ENCODE measurements around the gene HAUS3.
"Not testable (repeated sequence)": the region's sequence is repeated elsewhere in the genome, so short reads cannot be mapped to it uniquely, and the experiment has no call there.

HAUS3 gene

DNA sequence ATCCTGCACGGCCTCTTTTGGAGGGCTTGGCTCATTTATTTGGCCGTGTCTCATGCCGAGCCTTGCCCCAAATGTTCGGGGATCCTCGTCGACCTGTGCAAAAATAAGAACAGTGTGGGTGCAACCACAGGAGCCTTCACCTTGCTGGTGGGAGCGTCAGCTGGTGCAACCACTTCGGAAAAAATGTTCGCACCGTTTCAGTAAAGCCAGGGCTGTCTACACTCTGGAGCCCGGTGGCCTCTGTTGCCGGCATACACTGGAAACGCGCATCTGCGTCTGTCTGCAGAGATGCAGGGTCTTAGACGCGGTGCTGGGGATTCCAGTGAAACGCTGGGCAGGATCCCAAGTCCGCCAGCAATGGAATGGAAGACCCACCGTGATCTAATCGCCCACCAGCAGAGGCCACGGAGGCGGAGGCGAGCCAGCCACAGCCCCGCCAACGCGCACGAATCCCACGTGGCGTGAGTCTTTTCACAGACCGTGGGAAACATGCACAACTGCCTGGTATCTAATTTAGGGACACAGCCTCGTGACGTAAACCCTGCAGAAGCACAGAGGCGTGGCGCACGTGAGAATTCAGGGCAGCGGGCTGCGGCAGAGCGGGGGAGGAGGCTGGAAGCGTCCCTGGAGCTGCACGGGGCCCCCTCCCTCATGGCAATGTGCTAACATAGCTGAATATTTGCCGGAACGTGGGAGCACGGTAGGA lies 33.8 kb upstream of the HAUS3 start:
- no peak for DNase-seq (ENCODE audit: low read depth)

DNA sequence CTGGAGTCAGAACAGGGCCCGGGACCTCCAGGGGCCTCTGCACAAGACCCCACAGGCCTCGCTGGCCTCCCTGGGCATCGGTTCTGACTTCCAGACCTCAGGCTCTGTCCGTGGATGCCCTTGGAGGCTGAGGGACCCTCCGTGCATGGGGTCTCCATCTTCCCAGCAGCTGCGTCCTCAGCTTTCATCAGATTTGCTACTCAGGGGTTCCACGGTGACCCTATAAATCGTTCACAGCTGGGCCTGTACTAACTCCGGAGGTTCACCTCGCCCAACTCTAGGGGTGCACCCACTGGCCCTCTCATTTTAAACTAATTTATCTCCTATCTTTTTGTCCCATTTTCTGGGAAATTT lies 33.1 kb upstream of the HAUS3 start:
- DNase-seq (ENCODE audit: low read depth) = not testable (repeated sequence)

DNA sequence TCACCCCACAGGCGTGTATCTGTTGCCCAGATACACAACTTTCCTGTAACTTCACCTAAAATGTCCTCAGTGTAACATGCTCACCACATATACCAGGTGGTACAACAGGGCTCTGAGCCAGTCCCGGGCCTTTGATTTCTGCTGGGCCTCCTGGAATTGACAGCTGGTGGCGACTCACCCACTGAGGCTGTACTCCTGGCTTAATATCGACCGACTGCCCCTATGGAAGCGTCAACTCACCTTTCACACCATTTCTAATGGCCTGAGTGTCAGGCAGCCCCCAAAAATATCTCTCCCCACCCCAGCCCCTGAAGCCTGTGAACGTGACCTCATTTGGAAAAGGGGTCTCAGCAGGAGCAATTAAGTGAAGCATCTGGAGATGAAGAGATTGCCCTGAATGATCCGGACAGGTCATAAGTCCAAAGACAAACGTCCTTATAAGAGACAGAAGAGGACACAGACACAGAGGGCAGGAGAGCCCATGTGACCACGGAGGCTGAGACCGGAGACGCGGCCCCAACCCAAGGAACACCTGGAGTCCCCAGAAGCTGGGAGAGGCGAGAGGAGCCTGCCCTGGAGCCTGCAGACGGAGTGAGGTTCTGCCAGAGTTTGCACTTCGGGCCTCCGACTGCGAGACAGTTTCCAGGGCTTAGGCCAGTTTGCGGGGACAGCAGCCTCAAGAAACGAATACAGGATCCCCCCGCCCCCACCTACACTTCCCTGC lies 32.6 kb upstream of the HAUS3 start:
- no peak for DNase-seq (ENCODE audit: low read depth)

DNA sequence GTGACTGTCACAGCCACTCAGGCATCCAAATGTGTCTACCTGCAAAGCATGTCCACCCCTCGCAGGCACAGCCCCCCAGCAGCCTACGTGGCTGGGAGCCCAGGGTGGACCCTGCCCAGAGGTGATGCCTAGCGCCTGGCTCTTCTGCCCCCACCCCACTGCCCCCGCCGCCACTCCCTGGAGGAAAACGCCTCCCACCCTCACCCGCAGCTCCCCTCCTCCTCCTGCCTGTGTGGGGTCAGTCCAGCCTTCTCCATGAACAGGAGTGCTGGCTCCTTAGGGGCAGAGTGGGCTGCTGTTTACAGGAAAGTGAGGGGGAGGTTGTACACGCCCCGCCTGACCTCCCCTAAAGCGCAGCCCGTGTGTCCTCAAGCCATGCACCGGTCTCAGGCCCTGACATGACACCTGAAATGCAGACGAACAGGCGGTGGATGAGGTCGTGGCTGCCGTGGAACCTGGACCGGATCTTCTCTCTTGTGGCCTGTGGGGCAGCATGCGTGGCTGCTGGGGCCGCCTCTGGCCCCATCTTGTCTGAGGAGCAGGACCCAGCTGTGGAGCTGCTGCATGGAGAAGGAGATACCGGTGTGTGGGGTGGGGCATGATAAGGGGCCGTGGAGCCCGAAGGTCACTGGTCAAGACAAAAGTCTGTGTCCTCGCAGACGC lies 31.9 kb upstream of the HAUS3 start:
- DNase-seq (ENCODE audit: low read depth) = no peak

DNA sequence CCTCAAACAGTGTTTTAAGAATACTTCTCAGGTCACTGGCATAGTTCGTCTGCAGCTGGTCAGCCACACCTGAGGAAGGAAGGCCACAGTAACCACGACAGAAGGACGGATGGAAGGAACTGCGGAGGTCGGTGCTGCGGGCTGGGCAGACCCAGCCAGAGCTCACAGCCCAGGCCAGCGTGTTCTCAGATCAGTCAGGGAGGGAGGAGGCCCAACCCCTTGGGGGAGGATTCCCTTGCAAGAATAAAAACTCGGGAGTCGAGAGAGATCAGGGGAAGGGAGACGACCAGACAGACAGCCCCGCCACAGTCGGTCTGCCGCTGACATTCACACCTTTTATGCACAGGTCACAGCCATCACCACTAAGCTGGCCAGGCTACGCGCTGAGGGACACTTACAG lies 31.3 kb upstream of the HAUS3 start:
- no peak for DNase-seq (ENCODE audit: low read depth)

DNA sequence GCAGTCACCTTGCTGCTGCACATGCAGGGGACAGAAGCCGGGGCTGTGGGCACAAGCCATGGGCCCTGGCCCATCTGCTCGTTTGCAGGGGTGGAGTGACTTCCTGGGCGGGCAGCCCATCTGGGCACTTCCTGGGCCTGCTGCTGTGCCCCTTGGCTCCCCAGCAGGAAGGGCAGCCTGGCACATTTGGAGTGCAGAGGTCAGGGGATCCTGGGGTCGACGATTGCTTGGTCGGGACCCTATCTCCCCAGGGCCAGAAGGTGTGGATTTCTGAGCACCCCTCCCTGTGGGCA lies 30.9 kb upstream of the HAUS3 start:
- no peak for DNase-seq (ENCODE audit: low read depth)

DNA sequence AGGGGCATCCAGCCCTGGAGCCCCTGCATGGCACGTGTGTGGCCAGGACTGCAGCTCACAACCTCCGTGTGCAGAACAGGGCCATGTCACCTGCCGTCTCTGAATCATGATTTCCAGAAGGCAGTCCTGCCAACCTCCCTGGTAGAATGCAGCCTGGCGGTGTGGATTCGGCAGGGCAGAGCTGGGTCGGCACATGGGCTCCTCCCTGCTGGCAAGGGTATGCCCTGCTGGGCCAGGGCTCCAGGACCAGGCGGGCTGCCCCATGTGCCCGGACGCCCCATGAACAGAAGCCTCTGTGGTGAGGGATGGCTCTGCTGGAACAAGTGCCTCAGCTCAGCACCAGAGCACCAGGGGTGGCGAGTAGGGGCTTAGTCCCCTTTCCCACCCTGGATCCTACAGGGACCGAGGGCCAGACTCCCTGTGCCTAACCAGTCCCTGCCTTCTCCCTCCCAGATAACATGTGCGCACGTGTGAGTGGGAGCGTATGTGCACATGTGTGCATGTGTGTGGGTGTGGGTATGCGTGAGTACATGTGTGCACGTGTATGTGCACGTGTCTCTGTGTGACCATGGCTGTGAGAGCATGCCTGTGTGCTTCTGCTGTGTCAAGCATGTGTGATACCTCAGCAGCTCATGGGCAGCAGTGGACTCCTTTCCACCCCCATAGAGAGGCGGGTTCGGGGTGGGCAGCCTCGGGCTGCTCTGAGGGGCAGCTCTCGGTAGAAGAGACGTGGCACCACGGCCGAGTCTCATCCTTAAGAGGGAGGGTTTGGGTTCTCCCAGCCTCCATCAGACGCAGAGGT lies 30.3 kb upstream of the HAUS3 start:
- DNase-seq (ENCODE audit: low read depth) = no peak

DNA sequence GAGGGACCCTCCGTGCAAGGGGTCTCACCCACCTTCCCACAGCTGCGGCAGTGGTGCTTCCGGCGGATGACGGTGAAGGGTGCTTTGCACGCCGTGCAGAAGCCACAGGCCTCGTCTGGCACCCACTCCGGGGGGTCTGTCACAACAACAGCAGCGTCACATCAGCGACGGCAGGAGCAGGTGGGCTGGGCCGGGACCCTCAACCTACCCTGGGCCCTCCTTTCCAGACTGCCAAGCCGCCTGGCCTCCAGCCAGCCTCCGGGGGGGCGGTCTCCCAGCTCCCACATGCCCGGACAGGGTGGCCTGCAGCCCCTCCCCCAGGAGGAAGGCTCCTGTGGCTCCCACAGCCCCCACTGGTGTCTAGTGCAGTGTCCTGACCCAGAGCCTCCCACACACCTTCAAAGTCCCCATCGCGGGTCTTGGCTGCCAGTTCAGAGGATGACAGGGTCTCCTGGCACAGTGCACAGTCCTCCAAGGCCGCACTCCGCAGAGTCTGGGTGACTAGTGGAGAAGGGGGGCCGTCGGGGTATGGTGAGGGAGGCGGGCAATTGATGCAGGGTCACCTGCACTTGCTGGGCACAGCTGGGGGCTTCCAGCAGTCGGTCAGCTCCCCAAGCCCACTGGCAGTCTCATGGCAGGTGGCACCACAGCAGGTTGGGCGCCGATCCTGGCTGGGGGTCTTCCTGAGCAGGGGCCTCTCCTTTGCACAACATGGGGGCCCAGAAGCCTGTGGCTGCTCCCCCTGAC lies 29.5 kb upstream of the HAUS3 start:
- DNase-seq (ENCODE audit: low read depth) = no peak

DNA sequence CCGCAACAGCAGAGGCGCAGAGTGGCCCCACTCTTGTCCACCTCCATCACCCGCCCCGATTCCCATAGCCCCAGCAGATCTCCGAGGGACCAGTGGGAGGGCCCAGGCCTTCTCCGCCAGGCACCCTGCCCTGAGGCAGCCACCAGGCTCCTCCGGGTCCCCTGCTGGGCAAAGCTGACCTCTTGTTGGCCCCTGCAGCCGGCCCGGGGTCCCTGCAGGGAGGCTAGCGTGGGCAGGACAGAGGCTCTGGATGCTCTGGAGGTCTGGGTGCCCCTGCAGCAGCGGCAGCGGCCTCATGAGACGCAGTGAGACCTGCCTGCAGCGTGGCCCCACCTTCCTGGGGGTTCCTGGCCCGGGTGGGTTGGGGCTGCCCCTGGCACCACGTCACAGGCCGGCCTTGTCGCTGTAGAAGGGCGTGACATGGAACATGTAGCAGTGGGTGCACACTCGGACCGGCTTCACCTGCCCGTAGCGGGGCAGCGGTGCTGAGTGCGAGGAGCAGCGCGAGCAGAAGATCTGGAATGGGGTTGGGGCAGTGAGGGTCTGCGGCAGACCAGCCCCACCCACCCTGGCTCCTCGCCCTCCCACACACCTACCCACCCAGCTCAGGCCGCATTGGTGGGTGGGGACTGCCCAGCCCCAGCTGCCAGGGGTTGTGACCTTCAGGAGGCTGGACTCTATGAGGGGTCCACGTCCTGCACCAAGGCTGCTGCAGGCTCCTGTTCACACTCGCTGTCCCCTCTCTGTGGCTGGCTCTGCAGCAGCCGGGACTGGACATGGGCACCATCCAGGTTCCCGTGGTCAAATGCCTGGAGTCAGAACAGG lies 28.6 kb upstream of the HAUS3 start:
- DNase-seq (ENCODE audit: low read depth) = no peak

DNA sequence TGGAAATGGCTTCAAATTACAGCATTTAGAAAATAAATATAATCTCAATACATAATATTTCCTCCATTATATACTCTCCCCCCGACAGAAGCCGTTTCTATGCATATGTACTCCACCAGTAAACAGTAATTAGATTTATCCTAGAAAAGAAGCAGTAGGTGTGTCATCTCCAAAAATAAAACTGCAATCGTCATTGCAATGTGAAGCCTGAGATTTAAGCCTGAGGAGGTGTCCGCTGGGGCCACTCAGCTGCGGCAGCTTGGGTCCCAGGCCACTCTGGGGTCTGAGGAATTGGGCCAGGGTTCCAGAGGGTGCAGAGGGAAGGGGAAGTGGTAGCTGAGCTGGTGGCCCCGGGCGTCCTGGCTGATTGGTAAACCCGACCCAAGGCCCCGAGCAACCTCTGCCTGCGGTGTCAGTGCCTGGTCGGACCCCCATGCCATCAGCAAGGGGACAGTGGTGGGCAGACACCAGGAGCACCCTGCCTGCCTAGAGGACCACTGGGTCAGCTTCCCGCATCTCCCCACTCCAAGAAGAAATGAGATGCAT lies 27.8 kb upstream of the HAUS3 start:
- no peak for DNase-seq (ENCODE audit: low read depth)

DNA sequence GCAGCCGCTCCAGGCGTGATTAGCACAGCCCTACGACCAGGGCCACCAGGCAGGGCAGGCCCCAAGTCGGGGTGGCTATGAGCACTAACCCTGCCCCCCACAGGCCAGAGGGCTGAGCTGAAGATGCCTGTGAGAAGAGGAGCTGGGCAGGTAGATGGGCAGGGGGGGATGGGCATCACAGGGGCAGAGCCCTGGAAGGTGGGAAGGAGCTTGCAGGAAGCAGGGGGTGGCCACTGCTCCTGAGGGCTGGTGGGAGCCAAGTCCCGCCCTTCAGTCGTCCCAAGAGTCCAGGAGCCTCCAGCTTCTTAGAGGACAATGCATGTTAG lies 27.2 kb upstream of the HAUS3 start:
- DNase-seq (ENCODE audit: low read depth) = no peak

DNA sequence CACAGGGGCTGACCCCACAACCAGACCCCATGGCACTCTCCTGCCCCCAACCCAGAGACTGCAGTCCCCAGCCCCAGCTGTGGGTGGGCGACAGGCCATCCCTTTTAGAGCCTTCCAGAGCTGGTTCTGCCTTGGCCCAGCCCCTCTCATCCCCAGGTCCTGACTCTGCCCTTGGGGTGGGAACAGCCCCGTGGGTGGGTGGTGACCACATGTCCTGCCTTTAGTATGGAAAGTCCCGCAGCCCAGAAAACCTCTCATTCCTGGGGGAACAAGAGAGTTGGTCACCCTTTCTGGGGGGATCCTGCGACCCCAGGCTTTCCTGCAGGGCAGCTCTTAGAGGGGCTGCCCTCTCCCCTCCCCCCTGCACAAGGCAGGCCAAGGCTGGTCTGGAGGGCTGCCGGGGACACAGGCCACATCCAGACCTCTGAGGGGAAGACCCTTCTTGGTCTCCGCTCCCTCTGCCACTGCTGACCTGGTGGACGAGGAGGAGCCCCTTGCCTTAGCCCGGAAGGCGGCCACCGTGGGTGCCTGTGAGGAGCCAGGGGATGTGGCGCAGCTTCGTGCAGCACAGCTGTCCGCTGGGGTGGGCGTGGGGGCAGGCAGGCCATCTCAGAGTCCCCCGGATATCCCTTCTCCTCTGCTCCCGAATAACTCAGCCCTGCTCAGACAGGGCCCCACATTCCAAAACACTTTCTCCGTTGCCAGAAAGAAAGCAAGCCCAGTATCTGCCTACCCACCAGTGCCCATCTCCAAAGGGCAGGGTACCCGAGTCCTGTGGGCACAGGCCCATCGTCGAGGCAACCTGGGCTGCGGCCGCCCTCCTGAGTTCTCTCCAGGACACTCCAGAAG lies 26.7 kb upstream of the HAUS3 start:
- DNase-seq (ENCODE audit: low read depth) = no peak

DNA sequence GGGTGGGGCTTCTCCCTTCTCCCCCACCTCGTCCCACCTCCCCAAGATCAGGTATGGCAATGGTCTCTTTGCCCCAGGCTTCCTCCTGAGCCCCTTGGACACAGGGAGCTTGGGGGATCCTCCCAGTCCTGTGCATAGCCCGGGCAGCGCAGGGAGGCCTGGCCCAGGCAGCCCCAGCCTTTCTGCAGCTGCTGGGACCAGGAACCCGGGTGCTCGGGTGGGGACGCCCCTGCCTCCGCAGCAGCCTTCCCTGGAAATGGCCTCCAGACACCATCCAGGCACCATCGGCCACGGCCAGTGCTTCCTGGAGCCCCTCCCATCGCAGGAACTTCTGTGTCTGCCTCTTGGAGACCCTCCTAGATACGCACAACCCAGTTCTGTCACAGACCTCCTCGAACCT lies 25.9 kb upstream of the HAUS3 start:
- DNase-seq (ENCODE audit: low read depth) = no peak

DNA sequence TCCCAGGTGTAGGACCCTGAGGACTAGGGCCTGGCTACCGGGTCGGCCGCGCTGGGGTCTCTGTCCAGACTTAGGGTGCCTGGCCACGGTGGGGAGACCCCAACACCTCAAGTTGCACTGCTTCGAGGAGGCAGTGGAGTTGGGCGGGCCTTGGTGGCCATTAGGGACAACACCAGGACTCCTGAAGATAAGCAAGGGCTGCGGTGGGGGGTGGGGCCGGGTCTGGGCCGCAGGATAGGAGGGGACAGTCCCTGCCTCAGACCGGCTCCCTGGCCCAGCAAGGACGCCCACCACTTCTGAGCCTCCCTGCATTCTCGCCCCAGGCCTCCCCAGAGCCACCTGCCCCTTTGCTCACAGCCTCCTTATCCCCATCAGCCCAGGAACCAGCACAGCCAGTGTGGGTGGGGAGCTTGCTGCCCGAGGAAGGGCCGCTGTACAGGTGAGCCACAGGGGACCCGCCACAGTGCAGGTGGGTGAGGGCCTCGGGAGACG lies 25.4 kb upstream of the HAUS3 start:
- DNase-seq (ENCODE audit: low read depth) = no peak

DNA sequence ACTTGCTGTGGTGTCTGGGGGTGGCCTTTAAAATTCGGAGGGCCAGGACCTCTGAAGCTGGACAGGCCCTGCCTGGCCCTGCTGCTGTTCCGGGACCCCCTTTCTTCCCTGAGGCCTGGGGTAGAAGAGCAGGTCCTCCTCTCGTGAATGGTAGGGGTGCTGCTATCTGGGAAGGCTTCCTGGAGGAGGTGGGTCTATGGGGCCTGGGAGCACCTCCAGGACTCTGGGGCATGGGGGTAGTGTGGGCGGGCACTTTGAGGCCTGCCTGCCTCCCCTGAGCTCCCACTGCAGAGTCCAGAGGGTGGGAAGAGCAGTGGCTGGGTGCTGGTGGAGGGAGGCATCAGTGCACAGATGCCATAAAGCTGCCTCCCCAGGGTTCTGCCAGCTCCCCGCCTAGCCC lies 24.9 kb upstream of the HAUS3 start:
- DNase-seq (ENCODE audit: low read depth) = no peak

DNA sequence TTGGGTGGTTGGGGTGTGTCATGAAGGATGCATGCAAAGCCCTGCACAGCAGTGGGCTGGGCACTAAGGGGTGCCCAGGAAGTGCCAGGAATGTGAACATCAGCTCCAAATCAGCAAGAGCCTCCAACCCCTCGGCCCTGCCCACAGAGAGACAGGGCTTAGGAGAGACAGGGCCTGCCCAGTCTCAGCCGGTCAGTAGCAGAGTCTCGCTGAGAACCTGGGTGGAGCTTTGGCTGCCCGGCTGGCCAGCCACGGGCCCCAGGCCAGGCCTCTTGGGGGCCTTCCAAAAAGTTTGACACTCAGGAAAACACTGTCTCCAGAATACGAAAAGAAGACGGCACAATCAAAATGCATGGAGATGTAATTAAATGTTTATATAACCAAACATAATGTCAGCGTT lies 24.3 kb upstream of the HAUS3 start:
- peak; percentile 60 for DNase-seq (ENCODE audit: low read depth)

DNA sequence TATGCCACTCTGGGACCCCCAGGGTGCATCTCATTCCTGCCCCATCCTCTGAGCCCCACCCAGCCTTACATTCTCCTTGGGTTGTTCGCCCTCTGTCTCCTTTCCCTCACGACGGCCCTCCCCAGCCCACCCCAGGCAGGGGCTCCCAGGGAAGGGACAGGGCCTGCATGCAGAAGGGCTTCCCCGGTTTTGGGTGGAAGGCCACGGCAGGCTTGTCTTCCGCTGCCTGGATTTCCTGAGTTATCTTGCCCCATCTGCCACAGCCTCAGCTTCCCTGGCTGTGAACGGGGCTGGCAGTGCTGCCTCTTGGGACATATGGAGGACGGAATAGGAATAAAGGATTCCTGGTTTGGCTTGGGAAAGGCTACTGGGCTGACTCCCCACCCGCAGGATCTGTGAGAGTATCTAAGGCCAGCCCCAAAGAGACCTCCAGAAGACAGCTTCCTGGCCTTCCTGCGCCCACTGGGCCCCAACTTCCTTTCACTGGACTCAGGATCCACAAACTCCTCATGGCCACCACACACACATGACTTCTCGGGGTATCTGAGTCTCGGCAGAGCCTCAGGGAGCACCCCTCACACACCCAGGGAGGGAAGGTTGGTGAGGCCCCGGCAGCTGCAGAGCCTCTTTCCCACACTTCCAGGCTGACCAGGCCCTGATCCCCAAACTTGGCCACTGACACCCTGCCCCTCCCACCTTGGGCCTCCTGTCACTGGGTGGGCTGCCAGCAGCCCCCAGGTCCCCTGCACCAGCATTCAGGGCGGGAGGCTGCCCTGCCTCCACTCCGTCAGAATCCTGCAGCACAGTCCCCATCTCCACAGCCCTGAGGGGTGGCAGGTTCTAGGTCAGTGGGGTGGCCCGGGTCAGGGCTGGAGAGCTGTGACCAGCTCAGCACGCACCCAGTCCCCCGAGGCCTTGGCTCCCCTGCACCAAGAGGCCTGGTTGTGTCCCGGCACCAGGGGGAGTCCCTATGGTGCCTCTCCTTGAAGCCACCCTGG lies 23.5 kb upstream of the HAUS3 start:
- no peak for DNase-seq (ENCODE audit: low read depth)

DNA sequence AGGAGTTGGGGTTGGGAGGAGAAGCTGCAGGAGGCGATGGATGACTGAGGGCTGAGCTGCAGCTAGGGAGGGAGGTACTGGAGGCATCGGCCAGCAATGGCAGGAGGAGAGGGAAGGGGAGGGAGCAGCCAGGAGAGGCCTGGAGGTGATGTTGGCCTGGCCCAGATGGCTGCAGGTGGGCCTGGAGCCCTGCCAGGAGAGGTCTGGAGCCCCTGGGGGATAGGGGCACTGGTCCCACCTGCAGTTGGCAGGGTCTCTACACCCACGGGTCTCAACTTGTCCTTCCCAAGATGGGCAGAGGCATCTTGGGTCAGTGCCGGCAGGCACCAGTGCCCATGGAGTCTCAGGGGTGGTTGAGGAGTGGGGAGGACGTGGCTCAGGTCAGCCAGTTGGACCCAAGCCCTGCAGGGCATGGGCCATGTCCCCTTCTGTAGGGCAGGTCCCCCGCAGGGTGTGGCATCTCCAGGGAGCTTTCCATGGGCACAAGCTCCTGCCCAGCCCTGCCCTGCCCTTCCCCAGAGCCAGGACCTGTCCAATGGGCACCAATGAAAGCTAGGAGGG lies 22.6 kb upstream of the HAUS3 start:
- DNase-seq (ENCODE audit: low read depth) = no peak

All from EH (cell line).